GM21825 (cell line): ENCODE data around the gene IGSF21.
"Not testable (repeated sequence)": the region's sequence is repeated elsewhere in the genome, so short reads cannot be mapped to it uniquely, and the experiment has no call there.

Source experiments
- ATAC-seq: cut with Tn5 transposase; IDR thresholded peaks from one replicate; pipeline ENCODE4 v1.9.1; 2021; ENCODE audit warnings: mild to moderate bottlenecking, moderate library complexity; ENCODE audit not compliant: unreplicated experiment

IGSF21 gene

GRCh38 chr1:18414872-18415447, 307.4 kb downstream of the IGSF21 start:
- ATAC-seq, result no peak

DNA sequence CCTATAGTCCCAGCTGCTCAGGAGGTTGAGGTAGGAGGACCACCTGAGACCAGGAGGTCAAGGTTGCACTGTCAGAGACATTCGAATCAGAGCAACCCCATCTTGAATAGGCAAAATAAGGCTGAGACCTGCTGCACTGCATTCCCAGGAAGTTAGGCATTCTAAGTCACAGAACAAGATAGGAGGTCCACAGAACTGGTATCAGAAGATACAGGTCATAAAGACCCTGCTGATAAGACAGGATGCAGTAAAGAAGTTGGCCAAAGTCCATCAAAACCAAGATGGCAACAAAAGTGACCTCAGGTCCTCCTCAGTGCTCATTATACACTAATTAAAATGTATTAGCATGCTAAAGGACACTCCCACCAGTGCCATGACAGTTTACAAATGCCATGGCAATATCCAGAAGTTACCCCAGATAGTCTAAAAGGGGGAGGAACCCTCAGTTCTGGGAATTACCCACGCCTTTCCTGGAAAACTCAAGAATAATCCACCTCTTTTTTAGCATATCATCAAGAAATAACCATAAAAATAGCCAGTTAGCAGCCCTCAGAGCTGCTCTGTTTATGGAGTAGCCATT, 307.9 kb downstream of the IGSF21 start:
- no peak for ATAC-seq

DNA sequence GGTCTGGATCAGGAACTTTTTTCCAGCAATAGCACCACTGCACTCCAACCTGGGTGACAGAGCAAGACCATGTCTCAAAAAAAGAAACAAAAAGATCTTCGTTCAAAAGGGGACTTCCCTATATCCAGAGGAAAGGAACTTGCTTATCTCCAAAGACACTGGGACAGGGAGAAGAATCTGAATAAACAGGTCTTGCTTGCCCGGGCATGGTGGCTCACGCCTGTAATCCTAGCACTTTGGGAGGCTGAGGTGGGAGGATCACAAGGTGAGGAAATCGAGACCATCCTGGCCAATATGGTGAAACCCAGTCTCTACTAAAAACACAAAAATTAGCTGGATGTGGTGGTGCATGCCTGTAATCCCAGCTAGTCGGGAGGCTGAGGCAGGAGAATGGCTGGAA, 308.5 kb downstream of the IGSF21 start:
- not testable (repeated sequence) for ATAC-seq

- ATAC-seq, result no peak
Observed at GRCh38 chr1:18417316-18418269, 310.0 kb downstream of the IGSF21 start.

GRCh38 chr1:18419113-18419844, 311.7 kb downstream of the IGSF21 start:
- ATAC-seq, result no peak

GRCh38 chr1:18419845-18420184, 312.2 kb downstream of the IGSF21 start:
- ATAC-seq, result no peak

- no peak for ATAC-seq
Observed at GRCh38 chr1:18422076-18422777, 314.6 kb downstream of the IGSF21 start.

DNA sequence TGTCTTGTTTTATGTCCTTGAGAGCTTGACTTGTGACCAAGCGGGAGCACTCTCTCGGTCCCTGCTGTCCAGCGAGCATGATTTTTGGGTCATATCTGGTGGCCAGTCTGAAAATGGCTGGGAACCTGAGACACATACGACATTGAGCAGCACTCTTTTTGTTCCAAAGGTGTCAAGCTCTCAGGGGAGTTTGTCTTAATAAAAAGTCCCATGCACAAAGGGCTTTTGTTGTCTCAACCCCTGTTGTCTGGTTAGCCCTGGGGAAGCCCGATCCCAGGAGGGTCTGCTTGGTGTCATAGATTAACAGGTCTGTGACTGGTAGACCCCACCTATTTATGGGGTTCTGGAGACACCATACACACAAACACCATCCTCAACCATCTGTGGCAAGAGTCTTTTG, 315.4 kb downstream of the IGSF21 start:
- no peak for ATAC-seq

DNA sequence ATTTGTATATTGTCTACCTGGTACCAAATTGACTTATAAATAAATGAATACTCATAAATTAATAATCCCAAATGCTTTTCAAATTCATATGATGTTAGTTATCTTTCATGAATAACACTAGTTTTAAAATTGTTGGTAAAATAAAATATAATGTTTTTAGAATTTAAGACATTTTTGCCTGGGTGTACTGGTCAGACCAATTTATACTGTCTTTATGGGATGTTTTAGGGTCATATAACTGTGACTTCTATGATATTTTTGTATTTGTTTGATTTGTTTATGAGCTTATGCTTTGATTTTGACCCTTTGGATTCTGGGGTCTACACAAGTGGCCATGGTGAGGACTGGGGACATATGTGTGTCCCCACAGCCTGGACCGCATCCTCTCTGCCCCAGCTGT, 319.0 kb downstream of the IGSF21 start:
- ATAC-seq, result no peak
